Right atrium auricular region (tissue), 2 donors: ENCODE data around the gene GBF1. TPM values are rescaled to one million over a fixed set of nuclear protein-coding genes. Genes with fewer than 3 reads are reported as not detected.

Source experiments
- DNase-seq: peaks from one replicate; pipeline ENCODE4 v3.0.0-alpha.2; 2019; ENCODE audit warnings: low spot score
- H3K27ac ChIP-seq, 2 donors: fragments of 200-600 bp; sonication (generic); 1 replicate in 1 of 2; 2 replicates in 1 of 2; pipeline ENCODE4 v1.5.1; 2016 to 2019
- H3K27me3 ChIP-seq, 2 donors: fragments of 200-600 bp; sonication (generic); one replicate each; pipeline versions ENCODE4 v1.5.1 to v1.6.0; 2017 to 2019
- H3K36me3 ChIP-seq: fragments of 200-600 bp; sonication (generic); one replicate; pipeline ENCODE4 v1.5.1; 2016
- H3K4me1 ChIP-seq, 2 donors: fragments of 200-600 bp; sonication (generic); one replicate each; pipeline versions ENCODE4 v1.5.1 to v1.6.0; 2017 to 2019
- H3K4me3 ChIP-seq, 2 donors: fragments of 200-600 bp; sonication (generic); 1 replicate in 1 of 2; 2 replicates in 1 of 2; pipeline ENCODE4 v1.5.1; 2017 to 2019; ENCODE audit warnings: mild to moderate bottlenecking in 1 of 2, moderate library complexity in 1 of 2
- H3K9me3 ChIP-seq, 2 donors: fragments of 200-600 bp; sonication (generic); one replicate each; pipeline ENCODE4 v1.5.1; 2019
- CTCF ChIP-seq, 2 donors: fragments of 200-600 bp; sonication (generic); IDR thresholded peaks; one replicate each; pipeline ENCODE4 v1.5.1; 2019; ENCODE audit warnings: antibody characterized with exemption in 2 of 2
- total RNA-seq, 2 donors: library from RNA; depleted of rRNA; stranded (reverse); fragments of >200 nt; gene quantifications; one replicate each; pipeline ENCODE4 v1.1.0, GENCODE V29; 2016

Gene GBF1
- total RNA-seq, 2 donors from 2014 or later: 38.5 to 38.9 TPM

DNA sequence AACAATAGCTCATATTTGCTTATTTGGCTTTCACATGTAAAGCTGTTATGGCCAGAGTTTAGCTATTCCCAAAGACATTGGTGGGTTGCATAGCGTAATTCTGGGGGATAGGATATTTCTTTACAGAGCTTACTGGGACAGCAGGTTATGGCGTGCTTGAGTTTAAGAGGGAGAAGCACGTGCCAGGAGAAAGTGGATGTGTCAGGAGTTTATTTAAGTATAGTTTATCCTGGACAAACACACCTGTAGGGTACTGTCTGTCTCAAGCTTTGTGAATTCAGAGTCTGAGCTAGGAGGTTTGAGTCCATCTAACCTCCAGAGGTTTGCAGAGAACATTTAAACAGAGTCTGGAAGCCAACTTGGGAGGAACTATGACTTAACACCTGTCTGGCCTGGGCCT, 21.3 kb downstream of the GBF1 start:
- no peak for DNase-seq
- H3K36me3 ChIP-seq: peaks cover 6% of the 10 kb centered on the region
- H3K4me1 ChIP-seq: peaks cover 0 to 36% of the 10 kb centered on the region in 2 donors
- no peak for TF ChIP-seq CTCF (IDR thresholded peaks at IDR 0.05)
- no peaks in the 10 kb centered on the region for H3K27me3 ChIP-seq
- H3K4me3 ChIP-seq: no peak overlapping the region
- H3K9me3 ChIP-seq: no peaks in the 10 kb centered on the region
- H3K27ac ChIP-seq: no peak overlapping the region

GRCh38 chr10:102267748-102268147, 22.4 kb downstream of the GBF1 start:
- no peak for TF ChIP-seq CTCF (IDR thresholded peaks at IDR 0.05)
- Histone ChIP-seq H3K36me3 (no peaks in the 10 kb centered on the region), H3K27ac (no peak overlapping the region), H3K4me1 (peaks cover 0 to 29% of the 10 kb centered on the region in 2 donors), H3K9me3 (no peaks in the 10 kb centered on the region), H3K4me3 (no peak overlapping the region), H3K27me3 (no peaks in the 10 kb centered on the region)
- no peak for DNase-seq

DNA sequence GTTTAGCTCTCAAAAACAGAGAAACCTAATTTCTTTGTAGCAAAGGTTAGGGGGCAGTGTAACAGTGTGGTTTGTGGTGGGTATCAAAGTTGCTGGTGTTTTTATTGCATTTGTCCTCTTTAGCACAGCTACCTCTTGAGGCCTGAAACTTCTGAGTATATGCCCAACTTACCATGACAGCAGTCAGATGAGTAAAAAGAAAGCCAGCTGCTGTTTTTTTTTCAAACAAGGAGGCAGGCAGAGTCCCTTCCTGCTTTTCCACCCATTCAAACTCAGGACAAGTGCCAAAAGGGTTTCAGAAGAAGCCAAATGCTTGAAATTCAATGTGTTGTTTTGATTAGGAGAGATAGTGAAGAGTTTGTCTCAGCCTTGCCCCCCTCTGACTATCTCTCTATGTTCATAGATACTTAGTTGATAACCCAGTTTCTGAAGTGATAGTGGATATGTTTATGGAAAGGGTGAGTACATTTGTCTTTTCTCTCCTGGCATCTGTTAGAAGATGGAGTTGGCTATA, 23.1 kb downstream of the GBF1 start:
- H3K27ac ChIP-seq: no peak overlapping the region
- H3K4me3 ChIP-seq: no peak overlapping the region
- no peak for DNase-seq
- no peaks in the 10 kb centered on the region for H3K36me3 ChIP-seq
- no peaks in the 10 kb centered on the region for H3K9me3 ChIP-seq
- H3K27me3 ChIP-seq: no peaks in the 10 kb centered on the region
- H3K4me1 ChIP-seq: peaks cover 0 to 24% of the 10 kb centered on the region in 2 donors
- no peak for TF ChIP-seq CTCF (IDR thresholded peaks at IDR 0.05)

DNA sequence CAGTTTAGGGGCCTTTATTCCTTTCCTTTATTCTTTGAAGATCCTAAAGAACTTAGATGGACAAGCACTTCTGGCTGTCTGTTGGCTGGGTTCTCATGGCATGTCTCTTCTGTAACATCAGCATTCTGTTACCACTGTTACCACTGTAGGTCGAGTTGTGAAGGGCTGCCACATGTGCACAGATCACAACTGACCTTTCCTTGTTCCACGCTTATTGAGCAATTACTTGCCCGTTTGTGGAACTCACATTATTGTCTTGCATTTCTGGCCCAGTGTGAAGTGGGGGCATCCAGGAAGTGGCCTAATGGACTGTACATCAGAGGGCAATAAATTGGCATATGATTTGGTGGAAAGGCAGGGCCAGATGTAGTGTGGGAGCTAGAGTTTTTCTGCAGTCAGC, 23.7 kb downstream of the GBF1 start:
- H3K27me3 ChIP-seq: no peaks in the 10 kb centered on the region
- H3K36me3 ChIP-seq: no peaks in the 10 kb centered on the region
- H3K9me3 ChIP-seq: no peaks in the 10 kb centered on the region
- peaks cover 0 to 30% of the 10 kb centered on the region in 2 donors for H3K4me1 ChIP-seq
- no peak overlapping the region for H3K4me3 ChIP-seq
- TF ChIP-seq CTCF (IDR thresholded peaks at IDR 0.05): no peak
- DNase-seq: no peak
- H3K27ac ChIP-seq: no peak overlapping the region

- no peak for DNase-seq
- TF ChIP-seq CTCF (IDR thresholded peaks at IDR 0.05): no peak
- H3K36me3 ChIP-seq: peaks cover 7% of the 10 kb centered on the region
- no peak overlapping the region for H3K4me3 ChIP-seq
- H3K27ac ChIP-seq: no peak overlapping the region
- peaks cover 0 to 21% of the 10 kb centered on the region in 2 donors for H3K4me1 ChIP-seq
- no peaks in the 10 kb centered on the region for H3K9me3 ChIP-seq
- H3K27me3 ChIP-seq: no peaks in the 10 kb centered on the region
These were observed 28.7 kb downstream of the GBF1 start for GRCh38 chr10:102274062-102274461.

GRCh38 chr10:102275343-102275742, 30.0 kb downstream of the GBF1 start:
- Histone ChIP-seq H3K27ac (no peak overlapping the region), H3K4me1 (peaks cover 0 to 27% of the 10 kb centered on the region in 2 donors)
- DNase-seq: no peak

More at GRCh38 chr10:102275343-102275742, 30.0 kb downstream of the GBF1 start:
- Histone ChIP-seq H3K27me3 (no peaks in the 10 kb centered on the region), H3K4me3 (no peak overlapping the region), H3K36me3 (peaks cover 7% of the 10 kb centered on the region), H3K9me3 (no peaks in the 10 kb centered on the region)
- no peak for TF ChIP-seq CTCF (IDR thresholded peaks at IDR 0.05)
